OCI-LY7 (cell line): ENCODE results near the gene NPLOC4. TPM values are rescaled to one million over a fixed set of nuclear protein-coding genes. Genes with fewer than 3 reads are reported as not detected.
A peak's percentile ranks its signal among the peaks of the same experiment; 100 is the strongest.

Experiments used
- BruUV-seq: library from RNA; stranded (reverse); fragments of 400-500 nt; replicated peaks from 2 replicates; lab custom pipeline; 2021; lab: Mats Ljungman, UMichigan
- CTCF ChIA-PET: fragments of 300-600 bp; sonication (Branson Sonifier 250); formaldehyde crosslinking; loops from one replicate; lab custom pipeline; 2022; ENCODE audit warnings: antibody characterized with exemption; ENCODE audit not compliant: unreplicated experiment; lab: Charles Lee
- POLR2A ChIA-PET: fragments of 300-600 bp; sonication (Branson Sonifier 250); formaldehyde crosslinking; loops from one replicate; lab custom pipeline; 2022; ENCODE audit warnings: antibody characterized with exemption; lab: Charles Lee
- DNase-seq: peaks from one replicate; pipeline ENCODE4 v3.0.0-alpha.2; 2015; ENCODE audit warnings: low spot score
- H2AFZ ChIP-seq: fragments of 200-600 bp; sonication (generic), shearing (Covaris generic); 2 replicates; pipeline ENCODE4 v1.6.1; 2014; ENCODE audit warnings: mild to moderate bottlenecking, antibody characterized with exemption, low read length, moderate library complexity
- H3K27ac ChIP-seq: fragments of 200-600 bp; sonication (generic); 2 replicates; pipeline ENCODE4 v1.5.1; 2014; ENCODE audit warnings: mixed run types, low read depth, mild to moderate bottlenecking, moderate library complexity, low read length, inconsistent platforms; ENCODE audit not compliant: poor library complexity, severe bottlenecking
- H3K36me3 ChIP-seq: fragments of 200-600 bp; sonication (generic); 2 replicates; pipeline ENCODE4 v1.6.1; 2014; ENCODE audit warnings: mild to moderate bottlenecking, antibody characterized with exemption, low read length, moderate library complexity, mixed read lengths; ENCODE audit not compliant: insufficient read depth
- H3K4me1 ChIP-seq: fragments of 200-600 bp; sonication (generic); 2 replicates; pipeline ENCODE4 v1.5.1; 2014; ENCODE audit warnings: mild to moderate bottlenecking, low read length; ENCODE audit not compliant: insufficient read depth, poor library complexity, severe bottlenecking
- H3K4me2 ChIP-seq: fragments of 200-600 bp; sonication (generic); 2 replicates; pipeline ENCODE4 v1.6.1; 2014; ENCODE audit warnings: mild to moderate bottlenecking, low read length
- H3K4me3 ChIP-seq: fragments of 200-600 bp; sonication (generic); 2 replicates; pipeline ENCODE4 v1.5.1; 2014; ENCODE audit warnings: mild to moderate bottlenecking, low read depth, low read length; ENCODE audit not compliant: poor library complexity, severe bottlenecking
- H3K79me2 ChIP-seq: fragments of 200-600 bp; sonication (generic); 2 replicates; pipeline ENCODE4 v1.6.1; 2016; ENCODE audit warnings: low read depth, mild to moderate bottlenecking, low read length, moderate library complexity, mixed read lengths; ENCODE audit not compliant: insufficient read depth
- H3K9me2 ChIP-seq: fragments of 200-600 bp; sonication (generic); 2 replicates; pipeline ENCODE4 v1.6.1; 2016; ENCODE audit warnings: mild to moderate bottlenecking, low read length, mixed read lengths; ENCODE audit not compliant: insufficient read depth
- H3K9me3 ChIP-seq: fragments of 200-600 bp; sonication (generic); 2 replicates; pipeline ENCODE4 v1.6.1; 2014; ENCODE audit warnings: mild to moderate bottlenecking, mixed run types, low read length, mixed read lengths
- H4K20me1 ChIP-seq: fragments of 200-600 bp; sonication (generic); 2 replicates; pipeline ENCODE4 v1.6.1; 2014; ENCODE audit warnings: mild to moderate bottlenecking, antibody characterized with exemption, low read length, moderate library complexity, mixed read lengths; ENCODE audit not compliant: insufficient read depth
- EZH2phosphoT487 ChIP-seq: fragments of 200-600 bp; sonication (generic); IDR thresholded peaks from 2 replicates; pipeline ENCODE4 v1.6.1; 2018; ENCODE audit warnings: low read depth, borderline replicate concordance, mild to moderate bottlenecking, mixed run types, antibody characterized with exemption, low read length, moderate library complexity, mixed read lengths
- intact Hi-C: fragments of 100-400 bp; cut with micrococcal nuclease; formaldehyde crosslinking; loops from one replicate; pipeline ENCODE4 v1.10.0; 2022; ENCODE audit not compliant: unreplicated experiment
- total RNA-seq, 2 experiments: library from RNA; depleted of rRNA in 1 of 2; stranded (reverse); fragments of >200 nt in 1 of 2; shearing (Covaris generic) in 1 of 2; gene quantifications; 2 replicates each; pipeline ENCODE4 v1.2.3, GENCODE V29; 2014 to 2022
- TF ChIP-seq, protein P1 (sequence below): fragments of 200-600 bp; sonication (generic); conservative IDR thresholded peaks from 2 replicates; pipeline ENCODE4 v1.5.1; 2014; ENCODE audit warnings: mild to moderate bottlenecking, antibody characterized with exemption, low read length, moderate library complexity, mixed read lengths

NPLOC4 gene
- total RNA-seq, 2 experiments from 2014 or later, result 69.6 to 118 TPM

- H4K20me1 ChIP-seq, result peaks cover 5% of the 10 kb centered on the region; the same call in 1 of the 2 replicates
- no peak for DNase-seq
- H3K4me1 ChIP-seq, result peaks cover 23% of the 10 kb centered on the region
- peak overlapping the region; percentile 29 for H3K27ac ChIP-seq
- ChIA-PET CTCF (interaction anchor here (0.6 kb wide), 1 partner anchor 7 kb away, joined by 3 read pairs; no protein-coding TSS in a partner anchor), POLR2A (interaction anchor here (0.6 to 1.7 kb wide), 5 partner anchors 14 to 30 kb away, joined by 3 to 12 read pairs (median 6); partner anchors contain the start of genes CCDC137, MRPL12 and OXLD1)
- no TSS peak for BruUV-seq
- H3K4me2 ChIP-seq, result peak overlapping the region; percentile 93
- H3K36me3 ChIP-seq, result peaks cover 33% of the 10 kb centered on the region
- peak overlapping the region; percentile 24; the same call in 1 of the 2 replicates for H2AFZ ChIP-seq
- no peak for TF ChIP-seq EZH2phosphoT487
- TF ChIP-seq, protein P1, sequence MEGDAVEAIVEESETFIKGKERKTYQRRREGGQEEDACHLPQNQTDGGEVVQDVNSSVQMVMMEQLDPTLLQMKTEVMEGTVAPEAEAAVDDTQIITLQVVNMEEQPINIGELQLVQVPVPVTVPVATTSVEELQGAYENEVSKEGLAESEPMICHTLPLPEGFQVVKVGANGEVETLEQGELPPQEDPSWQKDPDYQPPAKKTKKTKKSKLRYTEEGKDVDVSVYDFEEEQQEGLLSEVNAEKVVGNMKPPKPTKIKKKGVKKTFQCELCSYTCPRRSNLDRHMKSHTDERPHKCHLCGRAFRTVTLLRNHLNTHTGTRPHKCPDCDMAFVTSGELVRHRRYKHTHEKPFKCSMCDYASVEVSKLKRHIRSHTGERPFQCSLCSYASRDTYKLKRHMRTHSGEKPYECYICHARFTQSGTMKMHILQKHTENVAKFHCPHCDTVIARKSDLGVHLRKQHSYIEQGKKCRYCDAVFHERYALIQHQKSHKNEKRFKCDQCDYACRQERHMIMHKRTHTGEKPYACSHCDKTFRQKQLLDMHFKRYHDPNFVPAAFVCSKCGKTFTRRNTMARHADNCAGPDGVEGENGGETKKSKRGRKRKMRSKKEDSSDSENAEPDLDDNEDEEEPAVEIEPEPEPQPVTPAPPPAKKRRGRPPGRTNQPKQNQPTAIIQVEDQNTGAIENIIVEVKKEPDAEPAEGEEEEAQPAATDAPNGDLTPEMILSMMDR, result no peak
- no peaks in the 10 kb centered on the region for H3K9me2 ChIP-seq
- no peaks in the 10 kb centered on the region for H3K9me3 ChIP-seq
- H3K79me2 ChIP-seq, result peaks cover 43% of the 10 kb centered on the region
- intact Hi-C loops, result loop anchor here (1.0 to 5.0 kb wide), 4 partner anchors 15 to 415 kb away; partner anchors contain the start of genes FASN and MRPL12
- H3K4me3 ChIP-seq, result peak overlapping the region; percentile 78
Observed at GRCh38 chr17:81682565-81683207, 45.8 kb upstream of the NPLOC4 start.

- H3K36me3 ChIP-seq, result peaks cover 23% of the 10 kb centered on the region
- no TSS peak for BruUV-seq
- ChIA-PET POLR2A (no interaction called here), CTCF (no interaction called here)
- no peak overlapping the region for H3K4me2 ChIP-seq
- H2AFZ ChIP-seq, result no peak overlapping the region
- no peak overlapping the region for H3K27ac ChIP-seq
- H3K9me2 ChIP-seq, result no peaks in the 10 kb centered on the region
- H3K79me2 ChIP-seq, result peaks cover 43% of the 10 kb centered on the region
- H3K4me1 ChIP-seq, result peaks cover 23% of the 10 kb centered on the region
- no peak overlapping the region for H3K4me3 ChIP-seq
- no peaks in the 10 kb centered on the region for H3K9me3 ChIP-seq
- H4K20me1 ChIP-seq, result peaks cover 5% of the 10 kb centered on the region; the same call in 1 of the 2 replicates
- TF ChIP-seq EZH2phosphoT487, result no peak
- TF ChIP-seq, protein P1, result no peak
- no peak for DNase-seq
- intact Hi-C loops, result loop anchor here (5.0 kb wide), 2 partner anchors 164 to 416 kb away; partner anchors contain the start of gene FASN
Observed at GRCh38 chr17:81681672-81682071, 44.8 kb upstream of the NPLOC4 start.
